ENCODE results near the gene KRT80. TPM values are rescaled to one million over a fixed set of nuclear protein-coding genes. Genes with fewer than 3 reads are reported as not detected.
A peak's percentile ranks its signal among the peaks of the same experiment; 100 is the strongest.

Gene KRT80
- total RNA-seq, 3 donors from 2014 or later (not counting 1 experiment from before 2014, with no cell fraction given): not detected

DNA sequence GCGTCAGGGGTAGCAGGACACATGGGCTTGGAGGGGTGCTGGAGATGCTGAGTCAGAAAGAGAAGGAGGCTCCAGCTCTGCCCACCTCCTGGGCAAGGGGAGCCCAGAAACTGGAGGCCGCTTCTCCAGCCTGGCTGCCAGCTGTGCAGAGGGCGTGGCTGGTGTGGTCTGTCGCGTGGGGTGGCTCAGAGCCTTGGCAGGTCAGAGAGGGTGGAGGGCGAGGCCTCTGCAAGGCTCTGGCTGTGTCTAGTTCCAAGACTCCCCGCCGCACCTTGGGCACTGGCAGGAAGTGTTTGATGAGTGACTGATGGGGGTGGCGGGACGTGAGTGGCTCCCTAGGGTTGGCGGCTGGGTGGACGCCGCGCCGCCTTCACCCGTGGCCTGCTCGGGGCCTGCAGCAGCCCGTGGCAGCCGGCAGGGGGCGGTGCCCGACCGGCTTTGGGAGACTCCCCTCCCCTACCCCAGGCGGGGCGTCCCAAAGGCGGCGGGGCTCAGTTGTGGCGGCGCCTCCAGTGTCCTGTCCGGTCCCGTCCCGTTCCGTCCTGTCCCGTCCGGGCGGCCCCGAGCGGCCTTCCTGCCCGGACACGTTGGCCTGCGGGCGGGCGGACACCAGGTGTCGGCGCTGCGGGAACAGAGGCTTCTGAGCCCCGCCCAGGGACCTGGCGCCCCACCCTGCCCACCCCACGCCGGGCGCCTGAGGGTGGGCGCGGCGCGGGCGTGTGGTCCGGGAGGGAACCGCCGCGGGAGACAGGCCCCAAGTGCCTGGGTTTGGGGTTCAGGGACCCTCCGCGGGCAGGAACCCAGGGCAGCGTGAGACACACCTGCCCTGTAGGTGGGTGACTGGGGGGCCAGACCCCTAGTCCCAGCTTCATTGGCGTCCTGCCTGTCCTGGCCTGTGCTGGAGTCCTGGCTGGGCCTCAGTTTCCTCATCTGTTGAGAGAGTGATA, 39.7 kb downstream of the KRT80 start:
- Histone ChIP-seq H3K36me3 (ENCODE audit: control insufficient read depth, insufficient read depth, low read length) (no peaks in the 10 kb centered on the region), H3K4me1 (ENCODE audit: control insufficient read depth, insufficient read depth, low read length) (peaks cover 24% of the 10 kb centered on the region), H3K27ac (ENCODE audit: low read length) (no peak overlapping the region), H3K9me3 (ENCODE audit: control insufficient read depth, insufficient read depth, low read length) (no peaks in the 10 kb centered on the region), H3K27me3 (ENCODE audit: control insufficient read depth, insufficient read depth, low read length) (peaks cover 6% of the 10 kb centered on the region), H3K4me3 (ENCODE audit: low read length) (no peak overlapping the region)
- ATAC-seq (peak; percentile 85 to 92 (median 90)), DNase-seq (peak; percentile 66 to 88)
- WGBS (ENCODE audit: insufficient coverage): 9% methylated on average over 63 of the region's 63 CpGs
- Mint-ChIP-seq H3K36me3 (no peaks in the 10 kb centered on the region), H3K4me3 (peak overlapping the region; percentile 70), H3K27ac (peak overlapping the region in 1 of 2 donors; percentile 49), H3K27me3 (ENCODE audit: low read depth in 2 of 2) (peaks cover 0 to 8% of the 10 kb centered on the region in 2 donors), H3K4me1 (peaks cover 0 to 11% of the 10 kb centered on the region in 2 donors), H3K9me3 (no peaks in the 10 kb centered on the region)
- intact Hi-C loops (cut with micrococcal nuclease): no loop called here
- TF ChIP-seq, protein P1, sequence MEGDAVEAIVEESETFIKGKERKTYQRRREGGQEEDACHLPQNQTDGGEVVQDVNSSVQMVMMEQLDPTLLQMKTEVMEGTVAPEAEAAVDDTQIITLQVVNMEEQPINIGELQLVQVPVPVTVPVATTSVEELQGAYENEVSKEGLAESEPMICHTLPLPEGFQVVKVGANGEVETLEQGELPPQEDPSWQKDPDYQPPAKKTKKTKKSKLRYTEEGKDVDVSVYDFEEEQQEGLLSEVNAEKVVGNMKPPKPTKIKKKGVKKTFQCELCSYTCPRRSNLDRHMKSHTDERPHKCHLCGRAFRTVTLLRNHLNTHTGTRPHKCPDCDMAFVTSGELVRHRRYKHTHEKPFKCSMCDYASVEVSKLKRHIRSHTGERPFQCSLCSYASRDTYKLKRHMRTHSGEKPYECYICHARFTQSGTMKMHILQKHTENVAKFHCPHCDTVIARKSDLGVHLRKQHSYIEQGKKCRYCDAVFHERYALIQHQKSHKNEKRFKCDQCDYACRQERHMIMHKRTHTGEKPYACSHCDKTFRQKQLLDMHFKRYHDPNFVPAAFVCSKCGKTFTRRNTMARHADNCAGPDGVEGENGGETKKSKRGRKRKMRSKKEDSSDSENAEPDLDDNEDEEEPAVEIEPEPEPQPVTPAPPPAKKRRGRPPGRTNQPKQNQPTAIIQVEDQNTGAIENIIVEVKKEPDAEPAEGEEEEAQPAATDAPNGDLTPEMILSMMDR (IDR thresholded peaks at IDR 0.05): peak; percentile 84

DNA sequence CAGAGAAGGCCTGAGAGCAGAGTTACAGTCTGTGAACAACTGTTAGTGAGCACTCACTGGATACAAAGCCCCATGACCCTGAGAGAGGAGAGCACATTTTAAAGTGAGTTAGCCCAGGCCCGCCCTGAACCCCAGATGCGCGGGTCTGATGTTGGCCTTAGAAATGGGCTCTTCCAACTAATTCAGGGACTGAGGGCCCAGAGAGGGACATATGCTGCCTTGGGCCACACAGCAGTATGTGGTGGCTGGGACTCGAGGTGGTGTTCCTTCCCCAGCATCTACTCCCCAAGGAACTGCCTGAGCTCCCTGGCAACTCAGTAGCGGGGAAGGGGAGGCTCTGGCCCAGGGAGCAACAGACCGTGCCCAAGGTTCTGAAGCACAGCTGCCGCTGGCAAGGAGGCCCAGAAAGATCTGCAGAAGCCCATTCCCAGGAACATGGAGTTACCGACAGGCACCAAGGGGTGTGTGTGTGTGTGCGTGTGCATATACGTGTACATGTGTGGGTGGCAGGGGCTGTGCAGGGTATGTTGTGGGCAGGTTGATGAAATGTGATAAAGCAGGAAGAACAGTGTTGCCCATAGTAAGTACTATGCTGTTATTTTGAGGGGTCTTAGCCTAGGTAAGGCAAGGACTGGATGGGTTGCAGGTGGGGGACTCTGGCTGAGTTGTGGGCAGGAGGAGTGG, 40.5 kb downstream of the KRT80 start:
- Histone ChIP-seq H3K27me3 (ENCODE audit: control insufficient read depth, insufficient read depth, low read length) (peaks cover 6% of the 10 kb centered on the region), H3K4me3 (ENCODE audit: low read length) (no peak overlapping the region), H3K9me3 (ENCODE audit: control insufficient read depth, insufficient read depth, low read length) (no peaks in the 10 kb centered on the region), H3K27ac (ENCODE audit: low read length) (no peak overlapping the region), H3K36me3 (ENCODE audit: control insufficient read depth, insufficient read depth, low read length) (no peaks in the 10 kb centered on the region), H3K4me1 (ENCODE audit: control insufficient read depth, insufficient read depth, low read length) (peaks cover 24% of the 10 kb centered on the region)
- TF ChIP-seq, protein P1 (IDR thresholded peaks at IDR 0.05): no peak
- DNase-seq (no peak), ATAC-seq (no peak)
- no peaks in the 10 kb centered on the region for H3K9me3 Mint-ChIP-seq
- H3K27me3 Mint-ChIP-seq (ENCODE audit: low read depth in 2 of 2): peaks cover 0 to 8% of the 10 kb centered on the region in 2 donors
- peak overlapping the region; percentile 70 for H3K4me3 Mint-ChIP-seq
- H3K4me1 Mint-ChIP-seq: peaks cover 0 to 11% of the 10 kb centered on the region in 2 donors
- H3K27ac Mint-ChIP-seq: peak overlapping the region in 1 of 2 donors; percentile 49
- H3K36me3 Mint-ChIP-seq: no peaks in the 10 kb centered on the region
- intact Hi-C loops (cut with micrococcal nuclease): no loop called here
- whole genome bisulfite sequencing (ENCODE audit: insufficient coverage): 94% methylated on average over 10 of the region's 10 CpGs

DNA sequence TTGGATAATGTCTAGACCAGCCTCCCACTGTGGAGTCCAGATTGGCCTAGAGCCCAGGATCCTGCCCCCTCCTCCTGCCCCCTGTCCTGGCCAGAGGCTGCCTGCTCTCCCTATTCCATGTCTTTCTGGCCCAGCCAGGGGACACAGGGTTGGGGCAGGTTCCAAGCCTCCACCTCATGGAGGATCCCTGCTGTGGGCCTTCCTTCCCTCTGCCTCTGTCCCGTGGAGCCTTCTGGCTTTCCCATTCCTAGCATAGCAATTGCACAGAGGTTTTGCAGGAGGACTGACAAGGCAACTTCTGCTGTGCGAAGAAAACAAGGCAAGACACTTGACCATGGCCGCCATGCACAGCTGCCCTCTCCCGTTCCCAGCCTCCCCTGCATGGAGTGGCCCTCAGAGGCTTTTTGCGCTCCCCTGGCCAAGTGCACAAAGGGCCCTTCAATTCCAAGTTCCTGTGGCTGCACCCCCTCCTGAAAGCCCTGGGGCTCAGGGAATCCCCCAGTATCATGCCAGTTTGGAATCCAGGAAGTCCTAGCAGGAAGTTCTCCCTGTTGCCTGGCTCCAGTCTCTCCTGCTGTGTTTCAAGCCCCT, 42.1 kb downstream of the KRT80 start:
- intact Hi-C loops (cut with micrococcal nuclease): no loop called here
- H3K4me3 Mint-ChIP-seq: no peak overlapping the region
- no peaks in the 10 kb centered on the region for H3K36me3 Mint-ChIP-seq
- ATAC-seq (no peak), DNase-seq (no peak)
- H3K27me3 Mint-ChIP-seq (ENCODE audit: low read depth in 2 of 2): peaks cover 0 to 8% of the 10 kb centered on the region in 2 donors
- Histone ChIP-seq H3K9me3 (ENCODE audit: control insufficient read depth, insufficient read depth, low read length) (no peaks in the 10 kb centered on the region), H3K27me3 (ENCODE audit: control insufficient read depth, insufficient read depth, low read length) (peaks cover 6% of the 10 kb centered on the region), H3K36me3 (ENCODE audit: control insufficient read depth, insufficient read depth, low read length) (no peaks in the 10 kb centered on the region), H3K4me1 (ENCODE audit: control insufficient read depth, insufficient read depth, low read length) (peaks cover 12% of the 10 kb centered on the region), H3K27ac (ENCODE audit: low read length) (no peak overlapping the region), H3K4me3 (ENCODE audit: low read length) (no peak overlapping the region)
- TF ChIP-seq, protein P1 (IDR thresholded peaks at IDR 0.05): no peak
- no peaks in the 10 kb centered on the region for H3K9me3 Mint-ChIP-seq
- peaks cover 0 to 11% of the 10 kb centered on the region in 2 donors for H3K4me1 Mint-ChIP-seq
- WGBS (ENCODE audit: insufficient coverage): 86% methylated on average over 5 of the region's 5 CpGs
- H3K27ac Mint-ChIP-seq: no peak overlapping the region

All from natural killer cell (primary cell).